HCT116 (cell line): ENCODE measurements around the gene CDKAL1. TPM values are rescaled to one million over a fixed set of nuclear protein-coding genes. Genes with fewer than 3 reads are reported as not detected.

Experiments
- ATAC-seq: fragments of 200-7000 bp; cut with Tn5 transposase; 2 replicates; pipeline ENCODE4 v1.9.1; 2020; ENCODE audit warnings: mild to moderate bottlenecking, moderate library complexity
- BruUV-seq: library from RNA; stranded (reverse); fragments of 400-500 nt; replicated peaks from 2 replicates; lab custom pipeline; 2021; lab: Mats Ljungman, UMichigan
- CTCF ChIA-PET: fragments of 300-600 bp; sonication (Branson Sonifier 250); formaldehyde crosslinking; loops from one replicate; lab custom pipeline; 2021; ENCODE audit warnings: antibody characterized with exemption; lab: Charles Lee
- POLR2A ChIA-PET: fragments of 300-600, 350-600 bp; sonication (Branson Sonifier 250); formaldehyde crosslinking; loops from one replicate; lab custom pipeline; 2021; ENCODE audit warnings: antibody characterized with exemption; lab: Charles Lee
- RAD21 ChIA-PET, 2 experiments: fragments of 300-600 bp; sonication (Branson Sonifier 250); formaldehyde crosslinking; loops; one replicate each; lab custom pipeline; 2023; ENCODE audit warnings: low total read pairs in 2 of 2; ENCODE audit not compliant: uncharacterized antibody in 2 of 2, unreplicated experiment in 2 of 2, low non-redundant PET in 1 of 2; lab: Charles Lee
- DNase-seq: peaks from one replicate; pipeline ENCODE4 v3.0.0-alpha.2; 2010; ENCODE audit warnings: low read depth, low spot score
- H2AFZ ChIP-seq: fragments of 200-600 bp; shearing (Covaris generic), sonication (generic); 2 replicates; pipeline ENCODE4 v1.6.1; 2017; ENCODE audit warnings: low read depth, mixed run types, mixed read lengths, antibody characterized with exemption, low read length; ENCODE audit not compliant: poor library complexity, severe bottlenecking
- H3K27ac ChIP-seq: 2 replicates; pipeline ENCODE4 v1.5.1; 2012; ENCODE audit warnings: low read depth, low read length
- H3K27me3 ChIP-seq: fragments of 200-600 bp; sonication (generic); 2 replicates; pipeline ENCODE4 v1.6.1; 2016; ENCODE audit warnings: mixed run types, low read length, mixed read lengths; ENCODE audit not compliant: insufficient read depth
- H3K36me3 ChIP-seq, 2 experiments: fragments of 200-500 bp in 1 of 2; fragments of 200-600 bp in 1 of 2; sonication (Bioruptor generic) in 1 of 2; sonication (generic) in 1 of 2; 2 replicates each; pipeline versions ENCODE4 v1.5.1 to v1.6.1; 2014 to 2016; ENCODE audit warnings: low read length in 2 of 2, inconsistent platforms in 1 of 2, mixed read lengths in 1 of 2, mixed run types in 1 of 2; ENCODE audit not compliant: insufficient read depth in 2 of 2, control insufficient read depth in 1 of 2
- H3K4me1 ChIP-seq, 2 experiments: fragments of 200-600 bp in 1 of 2; sonication (generic) in 1 of 2; 2 replicates each; pipeline versions ENCODE4 v1.5.1 to v1.6.1; 2012 to 2017; ENCODE audit warnings: low read length in 2 of 2, inconsistent platforms in 1 of 2, mild to moderate bottlenecking in 1 of 2, mixed read lengths in 1 of 2, mixed run types in 1 of 2, moderate library complexity in 1 of 2; ENCODE audit not compliant: insufficient read depth in 2 of 2, control insufficient read depth in 1 of 2
- H3K4me2 ChIP-seq: fragments of 200-600 bp; sonication (generic); 2 replicates; pipeline ENCODE4 v1.6.1; 2017; ENCODE audit warnings: mixed run types, low read length, mixed read lengths
- H3K4me3 ChIP-seq, 2 experiments: fragments of 200-600 bp in 1 of 2; sonication (generic) in 1 of 2; replicated peaks in 1 of 2; 2 replicates each; pipeline ENCODE4 v1.5.1; 2011 to 2016; ENCODE audit warnings: low read length in 2 of 2, control low read depth in 1 of 2, low read depth in 1 of 2, mild to moderate bottlenecking in 1 of 2, mixed read lengths in 1 of 2, mixed run types in 1 of 2
- H3K79me2 ChIP-seq: fragments of 200-600 bp; sonication (generic); 2 replicates; pipeline ENCODE4 v1.6.1; 2017; ENCODE audit warnings: mild to moderate bottlenecking, mixed run types, low read length, moderate library complexity, mixed read lengths; ENCODE audit not compliant: insufficient read depth
- H3K9ac ChIP-seq: fragments of 200-600 bp; sonication (generic); 2 replicates; pipeline ENCODE4 v1.6.1; 2016; ENCODE audit warnings: low read length, mixed read lengths
- H3K9me2 ChIP-seq: fragments of 200-600 bp; sonication (generic), shearing (Covaris generic); 2 replicates; pipeline ENCODE4 v1.6.1; 2017; ENCODE audit warnings: mixed run types, mild to moderate bottlenecking, moderate library complexity; ENCODE audit not compliant: insufficient read depth
- H3K9me3 ChIP-seq, 2 experiments: fragments of 200-500 bp in 1 of 2; fragments of 200-600 bp in 1 of 2; sonication (Bioruptor generic) in 1 of 2; sonication (generic) in 1 of 2; 2 replicates each; pipeline ENCODE4 v1.6.1; 2014 to 2017; ENCODE audit warnings: low read length in 2 of 2, mixed read lengths in 2 of 2, inconsistent platforms in 1 of 2, low read depth in 1 of 2, mild to moderate bottlenecking in 1 of 2, mixed run types in 1 of 2, moderate library complexity in 1 of 2; ENCODE audit not compliant: control insufficient read depth in 1 of 2, insufficient read depth in 1 of 2
- H4K20me1 ChIP-seq: fragments of 200-600 bp; sonication (generic), shearing (Covaris generic); 2 replicates; pipeline ENCODE4 v1.6.1; 2017; ENCODE audit warnings: mixed run types, mild to moderate bottlenecking, moderate library complexity; ENCODE audit not compliant: insufficient read depth
- JUND ChIP-seq: IDR thresholded peaks from 2 replicates; pipeline ENCODE4 v1.6.1; 2012
- POLR2A ChIP-seq: IDR thresholded peaks from 2 replicates; pipeline ENCODE4 v1.7.0; 2011; ENCODE audit warnings: borderline replicate concordance; ENCODE audit not compliant: insufficient read depth, insufficient read length; ENCODE audit errors: extremely low read depth
- POLR2AphosphoS5 ChIP-seq: IDR thresholded peaks from 2 replicates; pipeline ENCODE4 v1.6.1; 2011; ENCODE audit warnings: mild to moderate bottlenecking, low read depth, low read length, moderate library complexity
- SP1 ChIP-seq: IDR thresholded peaks from 2 replicates; pipeline ENCODE4 v1.6.1; 2012; ENCODE audit warnings: low read depth
- YY1 ChIP-seq: IDR thresholded peaks from 2 replicates; pipeline ENCODE4 v1.6.1; 2011; ENCODE audit warnings: low read length, low read depth, moderate library complexity, mild to moderate bottlenecking; ENCODE audit not compliant: insufficient replicate concordance; ENCODE audit errors: extremely low read depth
- ZFX ChIP-seq: fragments of 450-650 bp; IDR thresholded peaks from 2 replicates; pipeline ENCODE4 v1.6.1; 2017
- ZNF274 ChIP-seq: fragments of 200-500 bp; sonication (Bioruptor generic); IDR thresholded peaks from 2 replicates; pipeline ENCODE4 v1.6.1; 2014; ENCODE audit warnings: mild to moderate bottlenecking, low read depth, low read length, inconsistent platforms
- intact Hi-C: fragments of 100-400 bp; cut with micrococcal nuclease; formaldehyde crosslinking; loops from 2 replicates; pipeline ENCODE4 v1.10.0; 2022
- total RNA-seq: library from RNA; stranded (reverse); gene quantifications from one replicate; pipeline ENCODE4 v1.2.1, GENCODE V29; 2021; ENCODE audit not compliant: unreplicated experiment
- TF ChIP-seq, protein P1 (sequence below): IDR thresholded peaks from 2 replicates; pipeline ENCODE4 v1.6.1; 2012
- TF ChIP-seq, protein P2 (sequence below): IDR thresholded peaks from 2 replicates; pipeline ENCODE4 v1.6.1; 2011; ENCODE audit warnings: mild to moderate bottlenecking, low read length, moderate library complexity; ENCODE audit not compliant: insufficient replicate concordance; ENCODE audit errors: extremely low read depth
- TF ChIP-seq, protein P3 (sequence below): IDR thresholded peaks from 2 replicates; pipeline ENCODE4 v1.6.1; 2012; ENCODE audit warnings: low read depth

The CDKAL1 gene
- total RNA-seq, 1 experiment from 2014 or later = 14.9 TPM

DNA sequence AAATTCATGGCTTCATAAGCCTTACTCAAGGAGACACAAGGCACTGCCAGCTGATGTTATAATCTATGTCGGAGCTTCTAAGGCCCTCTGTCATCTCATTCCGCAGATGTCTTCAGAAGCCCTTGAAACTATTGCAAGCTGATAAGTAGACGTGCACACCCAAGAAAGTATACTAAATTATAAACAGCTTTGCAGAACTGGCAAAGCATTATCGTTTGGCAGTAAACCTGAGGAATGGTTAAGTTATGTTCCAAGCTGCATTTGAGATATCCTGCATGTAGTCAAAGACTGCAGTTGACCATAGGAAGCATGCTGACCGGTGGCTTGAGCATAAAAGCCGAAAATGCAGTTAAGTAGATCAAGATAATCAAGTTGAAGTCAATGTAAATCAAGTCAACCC, 633.5 kb downstream of the CDKAL1 start:
- H3K79me2 ChIP-seq = no peaks in the 10 kb centered on the region
- intact Hi-C loops = no loop called here
- no peaks in the 10 kb centered on the region for H4K20me1 ChIP-seq
- no peak for DNase-seq
- H3K27me3 ChIP-seq = no peaks in the 10 kb centered on the region
- H3K27ac ChIP-seq = no peak overlapping the region
- ATAC-seq = no peak
- RAD21 ChIA-PET = no interaction called here
- no peaks in the 10 kb centered on the region for H3K9me3 ChIP-seq
- no peak overlapping the region for H3K4me2 ChIP-seq
- peaks cover 24 to 26% of the 10 kb centered on the region in 2 experiments for H3K4me1 ChIP-seq
- BruUV-seq = no TSS peak
- no peak overlapping the region for H3K4me3 ChIP-seq
- POLR2A ChIA-PET = no interaction called here
- CTCF ChIA-PET = no interaction called here
- H3K9me2 ChIP-seq = no peaks in the 10 kb centered on the region
- H3K9ac ChIP-seq = no peak overlapping the region
- no peak overlapping the region for H2AFZ ChIP-seq
- no peaks in the 10 kb centered on the region for H3K36me3 ChIP-seq
- TF ChIP-seq, protein P1, sequence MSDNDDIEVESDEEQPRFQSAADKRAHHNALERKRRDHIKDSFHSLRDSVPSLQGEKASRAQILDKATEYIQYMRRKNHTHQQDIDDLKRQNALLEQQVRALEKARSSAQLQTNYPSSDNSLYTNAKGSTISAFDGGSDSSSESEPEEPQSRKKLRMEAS = no peak
- TF ChIP-seq POLR2AphosphoS5 (no peak), POLR2A (no peak), JUND (no peak), ZFX (no peak), ZNF274 (no peak), SP1 (no peak), YY1 (no peak)
- TF ChIP-seq, protein P2, sequence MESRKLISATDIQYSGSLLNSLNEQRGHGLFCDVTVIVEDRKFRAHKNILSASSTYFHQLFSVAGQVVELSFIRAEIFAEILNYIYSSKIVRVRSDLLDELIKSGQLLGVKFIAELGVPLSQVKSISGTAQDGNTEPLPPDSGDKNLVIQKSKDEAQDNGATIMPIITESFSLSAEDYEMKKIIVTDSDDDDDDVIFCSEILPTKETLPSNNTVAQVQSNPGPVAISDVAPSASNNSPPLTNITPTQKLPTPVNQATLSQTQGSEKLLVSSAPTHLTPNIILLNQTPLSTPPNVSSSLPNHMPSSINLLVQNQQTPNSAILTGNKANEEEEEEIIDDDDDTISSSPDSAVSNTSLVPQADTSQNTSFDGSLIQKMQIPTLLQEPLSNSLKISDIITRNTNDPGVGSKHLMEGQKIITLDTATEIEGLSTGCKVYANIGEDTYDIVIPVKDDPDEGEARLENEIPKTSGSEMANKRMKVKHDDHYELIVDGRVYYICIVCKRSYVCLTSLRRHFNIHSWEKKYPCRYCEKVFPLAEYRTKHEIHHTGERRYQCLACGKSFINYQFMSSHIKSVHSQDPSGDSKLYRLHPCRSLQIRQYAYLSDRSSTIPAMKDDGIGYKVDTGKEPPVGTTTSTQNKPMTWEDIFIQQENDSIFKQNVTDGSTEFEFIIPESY = no peak
- TF ChIP-seq, protein P3, sequence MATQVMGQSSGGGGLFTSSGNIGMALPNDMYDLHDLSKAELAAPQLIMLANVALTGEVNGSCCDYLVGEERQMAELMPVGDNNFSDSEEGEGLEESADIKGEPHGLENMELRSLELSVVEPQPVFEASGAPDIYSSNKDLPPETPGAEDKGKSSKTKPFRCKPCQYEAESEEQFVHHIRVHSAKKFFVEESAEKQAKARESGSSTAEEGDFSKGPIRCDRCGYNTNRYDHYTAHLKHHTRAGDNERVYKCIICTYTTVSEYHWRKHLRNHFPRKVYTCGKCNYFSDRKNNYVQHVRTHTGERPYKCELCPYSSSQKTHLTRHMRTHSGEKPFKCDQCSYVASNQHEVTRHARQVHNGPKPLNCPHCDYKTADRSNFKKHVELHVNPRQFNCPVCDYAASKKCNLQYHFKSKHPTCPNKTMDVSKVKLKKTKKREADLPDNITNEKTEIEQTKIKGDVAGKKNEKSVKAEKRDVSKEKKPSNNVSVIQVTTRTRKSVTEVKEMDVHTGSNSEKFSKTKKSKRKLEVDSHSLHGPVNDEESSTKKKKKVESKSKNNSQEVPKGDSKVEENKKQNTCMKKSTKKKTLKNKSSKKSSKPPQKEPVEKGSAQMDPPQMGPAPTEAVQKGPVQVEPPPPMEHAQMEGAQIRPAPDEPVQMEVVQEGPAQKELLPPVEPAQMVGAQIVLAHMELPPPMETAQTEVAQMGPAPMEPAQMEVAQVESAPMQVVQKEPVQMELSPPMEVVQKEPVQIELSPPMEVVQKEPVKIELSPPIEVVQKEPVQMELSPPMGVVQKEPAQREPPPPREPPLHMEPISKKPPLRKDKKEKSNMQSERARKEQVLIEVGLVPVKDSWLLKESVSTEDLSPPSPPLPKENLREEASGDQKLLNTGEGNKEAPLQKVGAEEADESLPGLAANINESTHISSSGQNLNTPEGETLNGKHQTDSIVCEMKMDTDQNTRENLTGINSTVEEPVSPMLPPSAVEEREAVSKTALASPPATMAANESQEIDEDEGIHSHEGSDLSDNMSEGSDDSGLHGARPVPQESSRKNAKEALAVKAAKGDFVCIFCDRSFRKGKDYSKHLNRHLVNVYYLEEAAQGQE = no peak
